ENCODE results near the gene ZNF784. TPM values are rescaled to one million over a fixed set of nuclear protein-coding genes. Genes with fewer than 3 reads are reported as not detected.

The ZNF784 gene
- total and polyA plus RNA-seq, 2 of the 8 experiments (the other 6 are each of a cell fraction or from before 2014, with no cell fraction given), result 6.5 to 8.0 TPM

DNA sequence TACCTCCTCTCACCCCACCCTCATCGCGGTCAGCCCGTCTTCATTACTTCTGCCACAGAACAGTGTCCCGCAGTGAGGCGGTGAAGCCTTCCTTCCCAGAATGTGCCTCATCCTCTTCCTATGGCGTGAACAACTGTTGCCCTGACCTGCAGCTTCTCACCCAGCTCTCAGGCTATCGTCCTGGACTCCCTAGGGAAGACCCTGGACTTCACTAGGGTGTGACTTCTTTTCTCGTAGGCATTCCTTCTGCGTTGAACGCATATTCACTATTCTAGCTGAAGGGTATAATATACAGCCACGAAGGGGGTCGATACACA lies 17.9 kb downstream of the ZNF784 start (continued):
- no peak for TF ChIP-seq RAD21 (IDR thresholded peaks at IDR 0.05 in 1 of 2, conservative IDR thresholded peaks at IDR 0.05 in 1 of 2; ENCODE audit: low read depth in 2 of 2, low read length in 2 of 2)
